Measurements from ENCODE around the gene CDC34. TPM values are rescaled to one million over a fixed set of nuclear protein-coding genes. Genes with fewer than 3 reads are reported as not detected.

CDC34 gene
- total and polyA plus RNA-seq, 9 of the 15 experiments (the other 6 are each of a cell fraction or from before 2014, with no cell fraction given): 0.80 to 203 (median 65.5) TPM

- TF ChIP-seq ZNF395 (CRISPR knock-in tag; IDR thresholded peaks at IDR 0.05): peak; percentile 61; the same call in 1 of the 2 replicates
- TF ChIP-seq SREBF1 (IDR thresholded peaks at IDR 0.05; ENCODE audit: borderline replicate concordance, low read depth, low read length): no peak
- TF ChIP-seq TEAD4 (IDR thresholded peaks at IDR 0.05; ENCODE audit: low read length): no peak
- TF ChIP-seq TEAD4 (CRISPR knock-in tag; IDR thresholded peaks at IDR 0.05; ENCODE audit: borderline replicate concordance): no peak
- TF ChIP-seq ZC3H4 (CRISPR knock-in tag; IDR thresholded peaks at IDR 0.05; ENCODE audit: borderline replicate concordance): no peak
- no peak for TF ChIP-seq COPS2 (conservative IDR thresholded peaks at IDR 0.05)
- no peak for TF ChIP-seq ZNF184 (CRISPR knock-in tag; IDR thresholded peaks at IDR 0.05)
- peak; percentile 93 for TF ChIP-seq GMEB1 (CRISPR knock-in tag; IDR thresholded peaks at IDR 0.05)
- TF ChIP-seq ZNF212 (CRISPR knock-in tag; IDR thresholded peaks at IDR 0.05): 0 out of 2 replicates have a peak, but pooled peaks have one; percentile 67
- no peak for TF ChIP-seq ZNF224 (CRISPR knock-in tag; IDR thresholded peaks at IDR 0.05)
- TF ChIP-seq SMAD4 (CRISPR knock-in tag; conservative IDR thresholded peaks at IDR 0.05): peak; percentile 73
- TF ChIP-seq ZBTB34 (CRISPR knock-in tag; IDR thresholded peaks at IDR 0.05): no peak
- TF ChIP-seq SRSF1 (IDR thresholded peaks at IDR 0.05; ENCODE audit: low read depth, low read length): no peak
- TF ChIP-seq ELF2 (CRISPR knock-in tag; IDR thresholded peaks at IDR 0.05): no peak
- TF ChIP-seq MBD2 (IDR thresholded peaks at IDR 0.05; ENCODE audit: borderline replicate concordance, low read depth): peak; percentile 76; the same call in 1 of the 2 replicates
- TF ChIP-seq MYNN (IDR thresholded peaks at IDR 0.05): no peak
- TF ChIP-seq MYNN (CRISPR knock-in tag; IDR thresholded peaks at IDR 0.05): no peak
- no peak for TF ChIP-seq PURB (CRISPR knock-in tag; IDR thresholded peaks at IDR 0.05; ENCODE audit: low read depth)
- TF ChIP-seq ZNF780A (CRISPR knock-in tag; IDR thresholded peaks at IDR 0.05): peak; percentile 69; the same call in 1 of the 2 replicates
- TF ChIP-seq IRF2 (CRISPR knock-in tag; IDR thresholded peaks at IDR 0.05): no peak
- TF ChIP-seq NRF1 (conservative IDR thresholded peaks at IDR 0.05 in 1 of 2, IDR thresholded peaks at IDR 0.05 in 1 of 2): peak; percentile 90 to 92
- TF ChIP-seq RBBP5 (IDR thresholded peaks at IDR 0.05; ENCODE audit: borderline replicate concordance, insufficient read depth, low read length, poor library complexity, severe bottlenecking): peak; percentile 62
- peak; percentile 21 for TF ChIP-seq GTF2E2 (tag; IDR thresholded peaks at IDR 0.05)
- TF ChIP-seq TARDBP (IDR thresholded peaks at IDR 0.05): peak; percentile 63
- TF ChIP-seq JUND (IDR thresholded peaks at IDR 0.05; ENCODE audit: borderline replicate concordance, low read depth, low read length): peak; percentile 43; the same call in 1 of the 2 replicates
- TF ChIP-seq JUND (tag; IDR thresholded peaks at IDR 0.05; ENCODE audit: borderline replicate concordance, low read depth, low read length): no peak
Measured at GRCh38 chr19:488505-489417, 42.8 kb upstream of the CDC34 start (continued).

All from K562 (cell line).